ENCODE data around the gene PLK4.

The PLK4 gene

DNA sequence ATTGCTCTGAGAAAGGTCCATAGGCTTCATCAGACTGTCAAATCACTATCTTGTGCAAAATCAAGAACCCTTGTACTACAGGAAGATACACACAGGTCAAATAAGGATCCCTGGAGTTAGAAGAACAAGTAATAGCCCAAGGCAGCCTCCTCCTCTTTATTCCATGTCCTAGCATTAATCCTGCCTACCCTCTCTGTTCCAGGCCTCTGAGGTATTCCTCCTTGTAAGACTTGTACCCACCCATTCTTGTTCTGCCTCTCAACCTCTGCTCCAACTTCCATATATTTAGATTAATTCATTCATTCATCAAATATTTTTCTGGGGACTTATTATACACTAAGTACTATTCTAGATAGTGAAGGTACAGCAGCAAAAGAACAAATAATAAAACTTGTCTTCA lies 10.4 kb upstream of the PLK4 start:
- TF ChIP-seq, protein P1, sequence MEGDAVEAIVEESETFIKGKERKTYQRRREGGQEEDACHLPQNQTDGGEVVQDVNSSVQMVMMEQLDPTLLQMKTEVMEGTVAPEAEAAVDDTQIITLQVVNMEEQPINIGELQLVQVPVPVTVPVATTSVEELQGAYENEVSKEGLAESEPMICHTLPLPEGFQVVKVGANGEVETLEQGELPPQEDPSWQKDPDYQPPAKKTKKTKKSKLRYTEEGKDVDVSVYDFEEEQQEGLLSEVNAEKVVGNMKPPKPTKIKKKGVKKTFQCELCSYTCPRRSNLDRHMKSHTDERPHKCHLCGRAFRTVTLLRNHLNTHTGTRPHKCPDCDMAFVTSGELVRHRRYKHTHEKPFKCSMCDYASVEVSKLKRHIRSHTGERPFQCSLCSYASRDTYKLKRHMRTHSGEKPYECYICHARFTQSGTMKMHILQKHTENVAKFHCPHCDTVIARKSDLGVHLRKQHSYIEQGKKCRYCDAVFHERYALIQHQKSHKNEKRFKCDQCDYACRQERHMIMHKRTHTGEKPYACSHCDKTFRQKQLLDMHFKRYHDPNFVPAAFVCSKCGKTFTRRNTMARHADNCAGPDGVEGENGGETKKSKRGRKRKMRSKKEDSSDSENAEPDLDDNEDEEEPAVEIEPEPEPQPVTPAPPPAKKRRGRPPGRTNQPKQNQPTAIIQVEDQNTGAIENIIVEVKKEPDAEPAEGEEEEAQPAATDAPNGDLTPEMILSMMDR (IDR thresholded peaks at IDR 0.05; ENCODE audit: low read depth, low read length, missing control alignments), result no peak
- DNase-seq (ENCODE audit: low read depth), result no peak
- H3K4me3 ChIP-seq (ENCODE audit: low read depth, low read length), result no peak overlapping the region
- in situ Hi-C loops (cut with HindIII; ENCODE audit: low sequenced_read_pairs), result no loop called here

- peak; percentile 73 for DNase-seq (ENCODE audit: low read depth)
- TF ChIP-seq, protein P1 (IDR thresholded peaks at IDR 0.05; ENCODE audit: low read depth, low read length, missing control alignments), result no peak
- in situ Hi-C loops (cut with HindIII; ENCODE audit: low sequenced_read_pairs), result no loop called here
- H3K4me3 ChIP-seq (ENCODE audit: low read depth, low read length), result no peak overlapping the region
These were observed 10.0 kb upstream of the PLK4 start for GRCh38 chr4:127870688-127871087.

DNA sequence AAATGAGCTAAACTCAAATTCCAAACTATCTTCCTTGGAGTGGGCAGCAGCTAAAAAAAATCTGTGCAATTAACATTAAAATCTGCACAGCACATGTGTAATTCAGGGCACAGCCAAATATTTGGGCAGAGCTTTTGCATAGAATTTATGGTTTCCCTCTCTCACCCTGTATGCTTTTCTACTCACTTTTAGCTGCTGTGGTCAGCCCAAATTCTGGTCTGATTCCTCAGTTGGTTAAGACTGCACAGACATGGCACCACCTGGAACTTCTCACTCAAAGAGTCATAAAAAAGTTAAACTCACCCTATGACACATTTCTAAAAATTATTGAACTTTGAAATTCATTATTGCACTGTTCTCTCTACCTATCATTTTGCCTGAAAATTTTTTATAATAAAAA lies 4.9 kb upstream of the PLK4 start:
- no peak for DNase-seq (ENCODE audit: low read depth)
- in situ Hi-C loops (cut with HindIII; ENCODE audit: low sequenced_read_pairs), result no loop called here
- H3K4me3 ChIP-seq (ENCODE audit: low read depth, low read length), result no peak overlapping the region
- TF ChIP-seq, protein P1 (IDR thresholded peaks at IDR 0.05; ENCODE audit: low read depth, low read length, missing control alignments), result no peak

- TF ChIP-seq, protein P1 (IDR thresholded peaks at IDR 0.05; ENCODE audit: low read depth, low read length, missing control alignments), result no peak
- in situ Hi-C loops (cut with HindIII; ENCODE audit: low sequenced_read_pairs), result no loop called here
- peak overlapping the region; percentile 89 for H3K4me3 ChIP-seq (ENCODE audit: low read depth, low read length)
- DNase-seq (ENCODE audit: low read depth), result no peak
These were observed 821 bp downstream of the PLK4 start for GRCh38 chr4:127881563-127881864.

DNA sequence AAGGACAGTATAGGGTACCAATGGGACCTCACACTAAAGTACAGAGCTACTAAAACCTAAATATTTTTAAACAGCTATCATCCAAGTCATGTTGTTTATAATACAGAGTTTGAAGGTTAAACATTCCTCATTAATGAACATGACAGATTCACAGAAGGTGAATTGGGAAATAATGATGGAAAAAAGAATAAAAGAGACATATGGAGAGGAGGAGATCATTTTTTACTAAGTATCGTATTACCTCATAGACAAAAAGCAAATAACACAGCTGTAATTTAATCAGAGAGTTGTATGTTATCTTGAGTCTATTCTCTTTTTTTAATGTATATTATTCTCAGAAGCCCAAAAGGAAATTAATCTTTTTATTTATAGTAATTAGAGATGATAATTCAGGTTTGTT lies 7.9 kb downstream of the PLK4 start:
- TF ChIP-seq, protein P1 (IDR thresholded peaks at IDR 0.05; ENCODE audit: low read depth, low read length, missing control alignments), result no peak
- no peak overlapping the region for H3K4me3 ChIP-seq (ENCODE audit: low read depth, low read length)
- in situ Hi-C loops (cut with HindIII; ENCODE audit: low sequenced_read_pairs), result no loop called here
- no peak for DNase-seq (ENCODE audit: low read depth)

DNA sequence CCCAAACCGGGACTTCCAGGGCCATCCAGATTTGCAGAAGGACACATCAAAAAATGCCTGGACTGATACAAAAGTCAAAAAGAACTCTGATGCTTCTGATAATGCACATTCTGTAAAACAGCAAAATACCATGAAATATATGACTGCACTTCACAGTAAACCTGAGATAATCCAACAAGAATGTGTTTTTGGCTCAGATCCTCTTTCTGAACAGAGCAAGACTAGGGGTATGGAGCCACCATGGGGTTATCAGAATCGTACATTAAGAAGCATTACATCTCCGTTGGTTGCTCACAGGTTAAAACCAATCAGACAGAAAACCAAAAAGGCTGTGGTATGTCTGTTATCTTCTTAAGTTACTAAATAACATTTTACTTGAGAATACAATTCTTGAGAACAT lies 9.2 kb downstream of the PLK4 start:
- no peak for DNase-seq (ENCODE audit: low read depth)
- no peak overlapping the region for H3K4me3 ChIP-seq (ENCODE audit: low read depth, low read length)
- in situ Hi-C loops (cut with HindIII; ENCODE audit: low sequenced_read_pairs), result no loop called here
- TF ChIP-seq, protein P1 (IDR thresholded peaks at IDR 0.05; ENCODE audit: low read depth, low read length, missing control alignments), result no peak

GRCh38 chr4:127896069-127896468 lies 15.4 kb downstream of the PLK4 start:
- DNase-seq (ENCODE audit: low read depth), result no peak
- H3K4me3 ChIP-seq (ENCODE audit: low read depth, low read length), result no peak overlapping the region
- TF ChIP-seq, protein P1 (IDR thresholded peaks at IDR 0.05; ENCODE audit: low read depth, low read length, missing control alignments), result no peak
- in situ Hi-C loops (cut with HindIII; ENCODE audit: low sequenced_read_pairs), result no loop called here
